NCI-H1092 (cell line): ENCODE measurements around the gene CREG1.

Experiments
- DNase-seq: peaks from one replicate; lab custom pipeline; 2025; lab: John Stamatoyannopoulos, UW

Gene CREG1

DNA sequence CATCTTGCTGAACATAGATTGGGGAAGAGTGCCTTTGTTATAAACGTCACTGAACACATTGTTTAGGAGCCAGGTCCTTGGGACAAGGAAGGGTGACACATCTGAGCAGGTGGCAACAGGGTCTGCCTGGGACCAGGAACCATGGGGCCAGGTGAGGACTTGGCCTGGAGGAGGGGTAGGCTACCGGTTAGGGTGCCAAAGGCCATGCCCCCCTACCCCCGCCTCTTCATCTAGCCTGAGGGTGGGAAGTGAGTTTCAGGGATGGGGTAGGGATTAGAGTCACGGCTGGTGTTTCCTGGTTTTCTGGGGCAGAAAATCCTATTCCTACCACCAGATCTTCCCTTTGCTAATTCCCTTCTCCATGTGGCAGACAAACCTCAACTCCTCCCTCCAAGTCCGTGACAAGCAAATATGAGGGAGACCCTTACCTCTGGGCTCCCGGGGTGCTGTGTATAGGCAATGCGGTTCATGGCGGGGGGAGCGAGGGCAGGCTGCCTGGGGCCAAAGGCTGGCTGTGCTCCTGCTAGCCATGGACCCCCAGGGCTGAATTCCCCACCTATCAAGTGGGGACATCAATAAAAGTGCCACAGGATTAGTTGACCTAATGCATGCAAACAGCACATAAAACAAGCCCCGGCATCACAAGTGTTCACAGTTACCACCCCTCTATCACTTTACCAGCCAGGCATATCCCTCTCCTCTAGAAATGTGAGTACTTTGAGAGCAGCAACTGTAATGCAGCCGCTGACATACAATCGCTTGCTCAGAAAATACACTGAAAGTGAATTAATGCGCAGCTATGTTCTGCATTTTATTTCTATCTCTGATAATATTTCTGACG, 49.7 kb downstream of the CREG1 start:
- no peak for DNase-seq

DNA sequence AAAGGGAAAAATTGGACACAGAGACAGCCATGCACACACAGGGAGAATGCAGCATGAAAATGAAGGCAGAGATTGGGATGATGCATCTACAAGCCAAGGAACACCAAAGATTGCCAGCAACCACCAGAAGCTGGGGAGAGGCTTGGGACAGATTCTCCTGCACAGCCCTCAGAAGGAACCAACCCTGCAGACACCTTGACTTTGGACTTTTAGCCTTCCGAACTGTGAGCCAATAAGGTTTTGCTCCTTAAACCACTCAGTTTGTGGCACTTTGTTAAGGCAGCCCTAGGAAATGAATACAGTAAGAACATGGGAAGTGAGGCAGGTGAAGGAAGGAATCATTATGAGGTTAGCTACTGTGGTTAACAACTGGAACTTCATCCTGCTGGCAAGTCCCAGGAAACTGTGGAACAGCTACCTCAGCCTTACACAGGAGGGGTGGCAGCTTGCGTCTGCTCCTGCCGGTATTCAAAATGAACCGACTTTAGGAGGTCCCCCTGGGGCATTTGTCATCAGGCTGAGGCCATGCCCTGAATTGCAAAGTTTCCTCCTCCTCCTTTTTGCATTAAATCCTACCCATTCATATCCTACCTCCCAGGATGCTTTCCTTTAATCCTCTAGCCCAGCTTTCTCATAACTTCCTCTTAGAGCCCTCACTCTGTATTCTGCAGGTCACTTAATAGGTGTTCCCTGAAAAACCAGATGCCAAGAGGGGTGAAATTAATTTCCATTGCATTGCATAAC, 50.7 kb downstream of the CREG1 start:
- DNase-seq: no peak

DNA sequence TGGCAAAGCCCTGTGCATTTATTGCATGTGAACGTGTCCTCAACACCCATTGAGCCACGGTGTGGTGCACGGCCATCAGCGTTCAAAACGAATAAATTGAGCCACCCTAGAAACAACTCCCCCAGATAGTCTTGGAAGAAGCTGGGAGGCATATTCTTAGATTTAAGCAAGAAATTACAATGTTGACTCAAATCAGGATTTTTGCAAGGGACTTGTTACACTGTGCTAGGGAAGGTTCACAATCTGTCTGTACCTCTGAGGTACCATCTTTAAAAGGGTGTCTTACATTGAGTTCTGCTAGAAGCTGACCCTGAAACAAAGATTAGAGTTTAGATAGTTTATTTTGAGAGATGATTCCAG, 51.4 kb downstream of the CREG1 start:
- DNase-seq: no peak

DNA sequence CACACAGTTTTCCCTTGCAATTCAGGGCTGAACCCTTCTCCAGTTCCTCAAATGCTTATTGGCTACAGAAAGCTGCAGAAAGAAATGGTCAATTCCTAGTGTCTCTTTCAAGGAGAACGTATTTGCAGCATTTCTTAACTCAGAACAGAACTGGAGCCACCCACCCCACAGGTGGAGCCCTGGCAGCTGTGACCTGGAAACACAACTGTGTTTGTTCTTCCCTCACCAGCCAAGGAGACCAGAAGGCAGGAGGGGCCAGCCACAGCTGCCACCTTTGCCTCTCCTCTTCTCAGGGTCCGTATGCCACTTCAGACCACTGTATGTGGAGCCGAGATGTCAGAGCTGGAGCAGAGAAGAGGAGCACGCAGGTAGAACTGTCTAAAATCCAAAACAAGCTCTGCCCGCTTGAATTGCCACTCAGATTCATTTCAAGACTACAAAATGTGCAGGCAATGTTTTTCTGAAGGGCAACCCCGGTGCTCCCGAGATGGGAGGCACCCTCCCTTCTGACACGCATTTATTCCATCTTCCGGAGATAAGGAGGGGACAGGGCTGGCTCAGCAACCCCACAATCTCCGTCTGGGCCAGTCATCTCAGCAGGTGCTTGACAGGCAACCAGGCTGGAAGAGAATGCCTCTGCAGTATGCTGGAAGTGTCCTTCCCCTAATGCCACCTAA, 51.9 kb downstream of the CREG1 start:
- no peak for DNase-seq

DNA sequence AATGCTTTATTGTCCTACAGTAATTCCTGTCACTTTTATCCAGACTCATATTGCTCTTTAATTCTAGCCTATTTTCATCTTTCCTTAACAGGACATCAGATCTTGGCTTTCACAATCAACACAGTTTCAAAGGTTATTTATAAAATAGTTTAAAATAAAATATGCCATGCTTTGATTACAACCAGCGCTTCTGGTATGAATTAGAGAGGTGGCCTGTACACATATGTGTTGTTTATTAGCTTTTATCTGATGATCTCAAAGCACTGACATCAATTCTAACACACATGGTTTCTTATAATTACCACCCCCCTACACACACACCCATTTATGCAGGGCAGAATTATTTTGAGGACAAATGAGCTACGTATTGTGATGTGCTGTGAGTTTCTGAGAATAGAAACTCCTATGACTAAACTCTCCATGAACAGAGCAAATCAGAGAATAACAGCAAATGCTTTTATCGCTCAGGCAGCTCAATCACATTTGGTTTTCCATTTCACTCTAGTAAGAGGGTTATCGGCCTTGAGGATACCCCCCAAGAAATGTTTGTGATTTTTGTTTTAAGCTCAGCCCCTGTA, 53.2 kb downstream of the CREG1 start:
- DNase-seq: no peak

DNA sequence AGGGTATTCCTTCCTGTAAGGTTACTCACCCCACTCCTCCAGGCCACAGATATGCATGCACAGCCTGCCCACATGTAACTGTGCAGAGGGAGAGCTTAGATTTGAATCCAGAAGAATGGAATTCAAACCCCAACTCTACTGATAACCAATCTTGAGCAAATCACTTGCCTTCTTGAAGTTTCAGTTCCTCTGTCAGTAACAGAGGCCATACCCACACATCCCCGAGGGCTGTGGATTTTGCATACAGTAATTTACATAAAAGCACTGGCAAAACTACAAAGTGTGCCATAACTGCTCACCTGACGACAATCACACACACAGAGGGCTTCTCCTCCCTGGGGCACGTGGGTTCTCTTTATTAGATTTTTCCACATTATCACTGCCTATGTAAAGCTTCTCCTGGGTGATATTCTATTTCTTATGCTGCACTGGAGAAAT, 53.9 kb downstream of the CREG1 start:
- no peak for DNase-seq

DNA sequence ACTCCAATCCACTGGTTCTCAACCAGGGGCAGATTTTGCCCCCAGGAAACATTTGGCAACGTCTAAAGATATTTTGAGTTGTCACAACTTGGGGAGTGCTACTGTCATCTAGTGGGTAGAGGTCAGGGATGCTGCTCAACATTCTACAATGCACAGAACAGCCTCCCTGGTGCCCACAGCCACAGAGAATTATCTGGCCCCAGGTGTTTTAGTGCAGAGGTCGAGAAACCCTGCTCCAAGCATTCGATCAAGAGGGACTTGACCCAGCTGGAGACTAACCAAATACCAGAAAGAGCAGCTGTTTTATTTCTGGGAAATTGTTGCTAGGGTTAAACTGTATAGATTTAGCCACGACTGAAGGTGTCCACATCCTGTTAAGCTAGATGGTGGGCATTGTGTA, 54.5 kb downstream of the CREG1 start:
- DNase-seq: no peak

DNA sequence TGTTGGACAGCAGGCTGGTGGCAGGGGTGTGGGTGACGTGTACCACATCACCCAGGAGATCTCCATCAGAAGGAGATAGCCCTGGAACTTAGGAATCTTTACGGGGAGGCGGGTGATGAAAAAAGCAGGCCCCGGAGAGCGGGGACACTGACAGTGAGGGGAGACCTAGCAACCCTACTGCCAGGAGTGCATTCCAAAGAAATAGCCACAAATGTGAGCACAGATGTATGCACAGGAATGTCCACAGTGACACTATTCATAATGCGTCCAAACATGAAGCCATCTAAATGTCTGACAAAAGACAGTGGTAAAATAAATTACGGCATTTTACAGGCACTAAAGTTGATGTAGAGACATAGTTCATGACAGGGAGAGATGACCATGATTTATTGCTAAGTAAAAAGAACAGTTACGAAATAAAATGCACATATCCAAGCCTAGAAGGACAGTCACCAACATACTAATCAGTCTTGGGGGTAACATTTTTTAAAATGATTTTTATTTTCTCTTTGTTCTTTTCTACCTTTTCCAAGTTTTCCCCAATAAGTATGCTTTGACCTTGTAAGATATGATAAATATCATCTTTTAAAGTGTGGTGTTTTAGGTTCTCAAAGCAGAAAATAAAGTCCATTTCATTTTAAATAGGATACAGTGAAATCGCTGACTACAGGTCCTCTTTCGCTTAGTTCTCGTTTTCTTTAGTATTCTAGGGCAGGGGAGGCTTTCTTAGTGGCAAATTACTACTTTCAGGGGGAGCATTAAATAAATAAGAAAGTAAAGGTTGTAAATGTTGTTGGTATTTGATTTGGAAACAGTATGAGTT, 56.6 kb downstream of the CREG1 start:
- DNase-seq: no peak

DNA sequence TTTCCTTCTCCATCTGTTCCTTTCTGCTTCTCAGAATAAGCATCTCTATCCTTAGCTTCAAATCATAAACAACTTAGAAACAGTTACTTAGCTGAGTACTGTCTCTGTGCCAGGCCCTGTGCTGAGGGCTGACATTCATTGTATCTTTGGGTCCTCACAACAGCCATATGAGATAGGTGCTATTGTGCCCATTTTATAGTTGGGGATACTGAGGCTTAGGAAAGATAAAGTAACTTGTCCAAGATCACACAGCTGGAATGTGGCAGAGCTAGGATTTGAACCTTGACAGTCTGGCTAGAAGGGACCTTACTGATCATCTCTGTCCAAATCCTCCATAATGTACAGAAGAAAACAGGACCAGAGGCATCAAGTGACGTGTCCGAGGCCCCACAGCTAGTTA, 60.2 kb downstream of the CREG1 start:
- DNase-seq: no peak

DNA sequence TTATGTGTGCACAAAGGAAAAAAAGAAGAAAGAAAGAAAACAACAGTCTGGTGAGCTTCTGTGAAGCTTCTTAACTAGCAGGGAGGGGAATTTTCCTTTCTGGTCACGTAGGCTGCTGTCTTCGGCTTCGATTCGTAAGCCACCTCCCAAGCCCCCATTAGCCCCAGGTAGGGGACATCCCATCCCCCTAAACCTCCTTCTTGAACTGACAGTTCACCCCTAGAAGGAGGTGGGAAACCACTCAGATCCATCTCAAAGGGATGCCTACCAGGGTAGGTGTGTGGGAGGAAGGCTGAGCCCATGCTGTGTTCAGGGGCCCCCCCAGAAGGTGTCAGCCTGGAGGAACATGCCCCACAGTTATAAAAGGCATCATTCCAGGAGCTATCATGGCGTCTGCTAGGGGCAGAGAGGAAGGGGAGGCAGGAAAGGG, 61.1 kb downstream of the CREG1 start:
- DNase-seq: no peak

DNA sequence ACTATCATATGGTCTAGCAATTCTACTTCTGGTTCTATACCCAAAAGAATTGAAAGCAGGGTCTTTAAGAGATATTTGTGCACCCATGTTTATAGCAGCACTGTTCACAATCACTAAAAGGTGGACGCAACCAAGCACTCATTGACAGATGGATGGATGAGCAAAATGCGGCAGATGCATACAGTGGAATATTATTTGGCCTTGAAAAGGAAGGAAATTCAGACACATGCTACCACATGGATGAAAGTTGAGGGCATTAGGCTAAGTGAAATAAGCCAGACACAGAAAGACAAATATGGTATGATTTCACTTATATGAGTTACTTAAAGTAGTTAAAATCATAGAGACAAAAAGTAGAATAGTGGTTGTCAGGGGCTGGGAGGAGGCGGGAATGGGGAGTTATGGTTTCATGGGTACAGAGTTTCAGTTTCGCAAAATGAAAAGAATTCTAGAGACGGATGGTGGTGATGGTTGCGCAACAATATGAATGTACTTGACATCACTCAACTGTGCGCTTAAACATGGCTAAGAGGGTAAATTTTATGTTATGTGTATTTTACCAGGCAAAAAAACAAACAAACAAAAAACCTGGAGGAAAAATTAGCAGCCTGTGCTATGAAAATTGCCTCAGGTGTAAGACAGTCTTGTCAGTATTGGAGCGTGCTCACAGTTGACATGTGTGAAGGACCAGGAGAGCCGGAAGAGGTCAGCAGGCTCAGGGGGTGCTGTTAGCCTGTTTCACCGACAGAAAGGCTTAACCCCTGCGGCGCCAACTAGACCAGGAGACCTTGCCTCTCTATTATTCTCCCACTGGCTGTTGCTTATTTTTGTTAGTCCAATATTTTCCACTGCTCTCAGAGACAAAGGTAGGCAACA, 61.7 kb downstream of the CREG1 start:
- no peak for DNase-seq
